B cell (primary cell): Measurements from ENCODE around the gene NR1D1. TPM values are rescaled to one million over a fixed set of nuclear protein-coding genes. Genes with fewer than 3 reads are reported as not detected.

Experiments
- ATAC-seq: fragments of 200-7000 bp; cut with Tn5 transposase; one replicate; pipeline ENCODE4 v1.10.0; 2021; ENCODE audit warnings: low read depth, mild to moderate bottlenecking, moderate number of reproducible peaks, moderate library complexity
- CTCF ChIA-PET: fragments of 350-600 bp; sonication (Branson Sonifier 250); formaldehyde crosslinking; loops from one replicate; lab custom pipeline; 2021; ENCODE audit warnings: antibody characterized with exemption, inconsistent platforms; lab: Charles Lee
- POLR2A ChIA-PET: fragments of 350-600 bp; sonication (Branson Sonifier 250); formaldehyde crosslinking; loops from one replicate; lab custom pipeline; 2021; ENCODE audit warnings: antibody characterized with exemption; lab: Charles Lee
- DNase-seq: peaks from one replicate; pipeline ENCODE4 v3.0.0; 2013
- H2AFZ ChIP-seq: 2 replicates; pipeline ENCODE4 v1.6.1; 2012; ENCODE audit warnings: mild to moderate bottlenecking, low read depth, low read length; ENCODE audit not compliant: insufficient read depth, poor library complexity, severe bottlenecking
- H3K27ac ChIP-seq, 2 donors: 1 replicate in 1 of 2; 2 replicates in 1 of 2; pipeline ENCODE4 v1.5.1; 2012 to 2013; ENCODE audit warnings: low read length in 2 of 2, mild to moderate bottlenecking in 2 of 2, moderate library complexity in 1 of 2
- H3K27me3 ChIP-seq, 4 experiments: fragments of 200-600 bp in 1 of 4; sonication (generic) in 1 of 4; replicated peaks in 1 of 4; 1 replicate in 2 of 4; 2 replicates in 2 of 4; pipeline versions ENCODE4 v1.6.1 to v1.7.0; 2013 to 2016; ENCODE audit warnings: low read length in 3 of 4, mild to moderate bottlenecking in 2 of 4, mixed read lengths in 1 of 4, moderate library complexity in 1 of 4; ENCODE audit not compliant: insufficient read depth in 4 of 4, control insufficient read depth in 3 of 4; ENCODE audit errors: control extremely low read depth in 1 of 4
- H3K36me3 ChIP-seq, 2 experiments: replicated peaks in 1 of 2; 1 replicate in 1 of 2; 2 replicates in 1 of 2; pipeline versions ENCODE4 v1.6.1 to v1.7.1; 2013; ENCODE audit warnings: low read length in 1 of 2; ENCODE audit not compliant: insufficient read depth in 2 of 2, control insufficient read depth in 1 of 2; ENCODE audit errors: control extremely low read depth in 1 of 2, extremely low read depth in 1 of 2
- H3K4me1 ChIP-seq, 2 donors: fragments of 200-600 bp in 1 of 2; sonication (generic) in 1 of 2; 1 replicate in 1 of 2; 2 replicates in 1 of 2; pipeline versions ENCODE4 v1.5.1 to v1.6.1; 2013 to 2017; ENCODE audit warnings: low read length in 2 of 2; ENCODE audit not compliant: control insufficient read depth in 2 of 2, insufficient read depth in 2 of 2
- H3K4me2 ChIP-seq: replicated peaks from 2 replicates; pipeline ENCODE3; 2012; ENCODE audit warnings: mild to moderate bottlenecking, low read depth, low read length; ENCODE audit not compliant: poor library complexity, severe bottlenecking
- H3K4me3 ChIP-seq, 5 experiments: fragments of 200-600 bp in 1 of 5; sonication (generic) in 1 of 5; 1 replicate in 3 of 5; 2 replicates in 2 of 5; pipeline versions ENCODE4 v1.5.1 to v1.7.0; 2011 to 2016; ENCODE audit warnings: low read length in 4 of 5, mild to moderate bottlenecking in 4 of 5, low read depth in 2 of 5, control low read depth in 1 of 5, moderate library complexity in 1 of 5; ENCODE audit not compliant: insufficient read depth in 1 of 5; ENCODE audit errors: control extremely low read depth in 1 of 5, extremely low read depth in 1 of 5
- H3K79me2 ChIP-seq: fragments of 200-600 bp; sonication (generic); one replicate; pipeline ENCODE4 v1.6.0; 2016; ENCODE audit warnings: low read length; ENCODE audit not compliant: control insufficient read depth, insufficient read depth
- H3K9ac ChIP-seq: fragments of 200-600 bp; sonication (generic); 2 replicates; pipeline ENCODE4 v1.6.1; 2017; ENCODE audit warnings: mild to moderate bottlenecking, low read length, moderate library complexity
- H3K9me3 ChIP-seq, 3 donors: one replicate each; pipeline versions ENCODE4 v1.6.1 to v1.7.1; 2013; ENCODE audit warnings: low read length in 2 of 3; ENCODE audit not compliant: control insufficient read depth in 2 of 3, insufficient read depth in 1 of 3; ENCODE audit errors: control extremely low read depth in 1 of 3
- H4K20me1 ChIP-seq: 2 replicates; pipeline ENCODE4 v1.6.0; 2012; ENCODE audit warnings: mild to moderate bottlenecking, low read length; ENCODE audit not compliant: insufficient read depth, control insufficient read depth, poor library complexity, severe bottlenecking
- H3K27ac Mint-ChIP-seq: one replicate; pipeline ENCODE4 v1.8.0; 2021; ENCODE audit warnings: mixed read lengths
- H3K27me3 Mint-ChIP-seq: one replicate; pipeline ENCODE4 v1.8.0; 2021; ENCODE audit warnings: mixed read lengths
- H3K4me1 Mint-ChIP-seq: one replicate; pipeline ENCODE4 v1.8.0; 2021; ENCODE audit warnings: mixed read lengths
- H3K4me3 Mint-ChIP-seq: one replicate; pipeline ENCODE4 v1.8.0; 2021; ENCODE audit warnings: mixed read lengths
- H3K9me3 Mint-ChIP-seq: one replicate; pipeline ENCODE4 v1.8.0; 2022; ENCODE audit warnings: mixed read lengths; ENCODE audit not compliant: insufficient read depth
- CTCF ChIP-seq: fragments of 200-600 bp; IDR thresholded peaks from one replicate; pipeline ENCODE4 v1.8.0; 2022; ENCODE audit warnings: antibody characterized with exemption, mild to moderate bottlenecking
- EZH2 ChIP-seq: IDR thresholded peaks from 2 replicates; pipeline ENCODE4 v1.6.1; 2012; ENCODE audit warnings: borderline replicate concordance, low read depth, mild to moderate bottlenecking, moderate library complexity, low read length; ENCODE audit not compliant: insufficient read depth, poor library complexity, severe bottlenecking
- WGBS: methylation state at CpG from one replicate; pipeline ENCODE4 v1.1.5; 2013; ENCODE audit warnings: missing lambda C conversion rate; ENCODE audit not compliant: insufficient coverage; 5-methylcytosine and 5-hydroxymethylcytosine counted together
- intact Hi-C: fragments of 100-400 bp; cut with micrococcal nuclease; formaldehyde crosslinking; loops from one replicate; pipeline ENCODE4 v1.10.0; 2022
- polyA plus RNA-seq: library from polyadenylated mRNA; depleted of rRNA; stranded (reverse); fragments of >200 nt; gene quantifications from 2 replicates; pipeline ENCODE4 v1.2.3, GENCODE V29; 2012
- total RNA-seq, 2 donors: library from RNA; stranded (reverse); fragments of 120-200 nt in 1 of 2; gene quantifications; 1 replicate in 1 of 2; 2 replicates in 1 of 2; pipeline versions ENCODE4 v1.2.3 to v1.2.4, GENCODE V29; 2013 to 2022

The NR1D1 gene
- total and polyA plus RNA-seq, 2 donors (not counting 1 experiment from before 2014, with no cell fraction given), result 6.7 to 7.7 TPM

GRCh38 chr17:40071313-40072039, 28.9 kb downstream of the NR1D1 start:
- Histone ChIP-seq H3K36me3 (peaks cover 0 to 5% of the 10 kb centered on the region in 2 experiments), H3K27me3 (no peaks in the 10 kb centered on the region), H3K4me3 (no peak overlapping the region), H3K9me3 (no peaks in the 10 kb centered on the region), H4K20me1 (peaks cover 37% of the 10 kb centered on the region), H2AFZ (no peak overlapping the region), H3K79me2 (peaks cover 31% of the 10 kb centered on the region), H3K27ac (peak overlapping the region in 1 of 2 donors; percentile 23), H3K9ac (no peak overlapping the region), H3K4me2 (peak overlapping the region; percentile 86), H3K4me1 (peaks cover 55 to 58% of the 10 kb centered on the region in 2 donors)
- TF ChIP-seq EZH2, result no peak
- TF ChIP-seq CTCF, result no peak
- Mint-ChIP-seq H3K27ac (peak overlapping the region; percentile 75), H3K9me3 (no peaks in the 10 kb centered on the region), H3K4me1 (peaks cover 73% of the 10 kb centered on the region), H3K4me3 (no peak overlapping the region), H3K27me3 (no peaks in the 10 kb centered on the region)
- no peak for DNase-seq
- POLR2A ChIA-PET, result interaction anchor here (0.6 to 1.0 kb wide), 2 partner anchors 24 to 88 kb away, joined by 3 read pairs; no protein-coding TSS in a partner anchor
- intact Hi-C loops, result no loop called here
- WGBS, result 53% methylated on average over 14 of the region's 16 CpGs
- CTCF ChIA-PET, result interaction anchor here (1.4 to 8.4 kb wide), 3 partner anchors 11 to 41 kb away, joined by 5 to 128 read pairs (median 70); partner anchors contain the start of gene NR1D1
- ATAC-seq, result no peak
